B cell (primary cell): ENCODE results near the gene EPB41L4A. TPM values are rescaled to one million over a fixed set of nuclear protein-coding genes. Genes with fewer than 3 reads are reported as not detected.

ENCODE experiments used
- ATAC-seq: fragments of 200-7000 bp; cut with Tn5 transposase; one replicate; pipeline ENCODE4 v1.10.0; 2021; ENCODE audit warnings: low read depth, mild to moderate bottlenecking, moderate number of reproducible peaks, moderate library complexity
- CTCF ChIA-PET: fragments of 350-600 bp; sonication (Branson Sonifier 250); formaldehyde crosslinking; loops from one replicate; lab custom pipeline; 2021; ENCODE audit warnings: antibody characterized with exemption, inconsistent platforms; lab: Charles Lee
- POLR2A ChIA-PET: fragments of 350-600 bp; sonication (Branson Sonifier 250); formaldehyde crosslinking; loops from one replicate; lab custom pipeline; 2021; ENCODE audit warnings: antibody characterized with exemption; lab: Charles Lee
- DNase-seq: peaks from one replicate; pipeline ENCODE4 v3.0.0; 2013
- H2AFZ ChIP-seq: 2 replicates; pipeline ENCODE4 v1.6.1; 2012; ENCODE audit warnings: mild to moderate bottlenecking, low read depth, low read length; ENCODE audit not compliant: insufficient read depth, poor library complexity, severe bottlenecking
- H3K27ac ChIP-seq, 2 donors: 1 replicate in 1 of 2; 2 replicates in 1 of 2; pipeline ENCODE4 v1.5.1; 2012 to 2013; ENCODE audit warnings: low read length in 2 of 2, mild to moderate bottlenecking in 2 of 2, moderate library complexity in 1 of 2
- H3K27me3 ChIP-seq, 4 experiments: fragments of 200-600 bp in 1 of 4; sonication (generic) in 1 of 4; replicated peaks in 1 of 4; 1 replicate in 2 of 4; 2 replicates in 2 of 4; pipeline versions ENCODE4 v1.6.1 to v1.7.0; 2013 to 2016; ENCODE audit warnings: low read length in 3 of 4, mild to moderate bottlenecking in 2 of 4, mixed read lengths in 1 of 4, moderate library complexity in 1 of 4; ENCODE audit not compliant: insufficient read depth in 4 of 4, control insufficient read depth in 3 of 4; ENCODE audit errors: control extremely low read depth in 1 of 4
- H3K36me3 ChIP-seq, 2 experiments: replicated peaks in 1 of 2; 1 replicate in 1 of 2; 2 replicates in 1 of 2; pipeline versions ENCODE4 v1.6.1 to v1.7.1; 2013; ENCODE audit warnings: low read length in 1 of 2; ENCODE audit not compliant: insufficient read depth in 2 of 2, control insufficient read depth in 1 of 2; ENCODE audit errors: control extremely low read depth in 1 of 2, extremely low read depth in 1 of 2
- H3K4me1 ChIP-seq, 2 donors: fragments of 200-600 bp in 1 of 2; sonication (generic) in 1 of 2; 1 replicate in 1 of 2; 2 replicates in 1 of 2; pipeline versions ENCODE4 v1.5.1 to v1.6.1; 2013 to 2017; ENCODE audit warnings: low read length in 2 of 2; ENCODE audit not compliant: control insufficient read depth in 2 of 2, insufficient read depth in 2 of 2
- H3K4me2 ChIP-seq: replicated peaks from 2 replicates; pipeline ENCODE3; 2012; ENCODE audit warnings: mild to moderate bottlenecking, low read depth, low read length; ENCODE audit not compliant: poor library complexity, severe bottlenecking
- H3K4me3 ChIP-seq, 5 experiments: fragments of 200-600 bp in 1 of 5; sonication (generic) in 1 of 5; 1 replicate in 3 of 5; 2 replicates in 2 of 5; pipeline versions ENCODE4 v1.5.1 to v1.7.0; 2011 to 2016; ENCODE audit warnings: low read length in 4 of 5, mild to moderate bottlenecking in 4 of 5, low read depth in 2 of 5, control low read depth in 1 of 5, moderate library complexity in 1 of 5; ENCODE audit not compliant: insufficient read depth in 1 of 5; ENCODE audit errors: control extremely low read depth in 1 of 5, extremely low read depth in 1 of 5
- H3K79me2 ChIP-seq: fragments of 200-600 bp; sonication (generic); one replicate; pipeline ENCODE4 v1.6.0; 2016; ENCODE audit warnings: low read length; ENCODE audit not compliant: control insufficient read depth, insufficient read depth
- H3K9ac ChIP-seq: fragments of 200-600 bp; sonication (generic); 2 replicates; pipeline ENCODE4 v1.6.1; 2017; ENCODE audit warnings: mild to moderate bottlenecking, low read length, moderate library complexity
- H3K9me3 ChIP-seq, 3 donors: one replicate each; pipeline versions ENCODE4 v1.6.1 to v1.7.1; 2013; ENCODE audit warnings: low read length in 2 of 3; ENCODE audit not compliant: control insufficient read depth in 2 of 3, insufficient read depth in 1 of 3; ENCODE audit errors: control extremely low read depth in 1 of 3
- H4K20me1 ChIP-seq: 2 replicates; pipeline ENCODE4 v1.6.0; 2012; ENCODE audit warnings: mild to moderate bottlenecking, low read length; ENCODE audit not compliant: insufficient read depth, control insufficient read depth, poor library complexity, severe bottlenecking
- H3K27ac Mint-ChIP-seq: one replicate; pipeline ENCODE4 v1.8.0; 2021; ENCODE audit warnings: mixed read lengths
- H3K27me3 Mint-ChIP-seq: one replicate; pipeline ENCODE4 v1.8.0; 2021; ENCODE audit warnings: mixed read lengths
- H3K4me1 Mint-ChIP-seq: one replicate; pipeline ENCODE4 v1.8.0; 2021; ENCODE audit warnings: mixed read lengths
- H3K4me3 Mint-ChIP-seq: one replicate; pipeline ENCODE4 v1.8.0; 2021; ENCODE audit warnings: mixed read lengths
- H3K9me3 Mint-ChIP-seq: one replicate; pipeline ENCODE4 v1.8.0; 2022; ENCODE audit warnings: mixed read lengths; ENCODE audit not compliant: insufficient read depth
- EZH2 ChIP-seq: IDR thresholded peaks from 2 replicates; pipeline ENCODE4 v1.6.1; 2012; ENCODE audit warnings: borderline replicate concordance, low read depth, mild to moderate bottlenecking, moderate library complexity, low read length; ENCODE audit not compliant: insufficient read depth, poor library complexity, severe bottlenecking
- WGBS: methylation state at CpG from one replicate; pipeline ENCODE4 v1.1.5; 2013; ENCODE audit warnings: missing lambda C conversion rate; ENCODE audit not compliant: insufficient coverage; 5-methylcytosine and 5-hydroxymethylcytosine counted together
- intact Hi-C: fragments of 100-400 bp; cut with micrococcal nuclease; formaldehyde crosslinking; loops from one replicate; pipeline ENCODE4 v1.10.0; 2022
- polyA plus RNA-seq: library from polyadenylated mRNA; depleted of rRNA; stranded (reverse); fragments of >200 nt; gene quantifications from 2 replicates; pipeline ENCODE4 v1.2.3, GENCODE V29; 2012
- total RNA-seq, 2 donors: library from RNA; stranded (reverse); fragments of 120-200 nt in 1 of 2; gene quantifications; 1 replicate in 1 of 2; 2 replicates in 1 of 2; pipeline versions ENCODE4 v1.2.3 to v1.2.4, GENCODE V29; 2013 to 2022
- TF ChIP-seq, protein P1 (sequence below): fragments of 200-600 bp; IDR thresholded peaks from one replicate; pipeline ENCODE4 v1.8.0; 2022; ENCODE audit warnings: antibody characterized with exemption, mild to moderate bottlenecking

The EPB41L4A gene
- total and polyA plus RNA-seq, 2 donors (not counting 1 experiment from before 2014, with no cell fraction given), result 1.8 to 12.9 TPM

- Histone ChIP-seq H3K9me3 (no peaks in the 10 kb centered on the region), H3K27ac (no peak overlapping the region), H2AFZ (no peak overlapping the region), H3K4me3 (no peak overlapping the region), H3K4me1 (no peaks in the 10 kb centered on the region), H3K27me3 (no peaks in the 10 kb centered on the region), H3K36me3 (no peaks in the 10 kb centered on the region), H3K79me2 (no peaks in the 10 kb centered on the region), H3K9ac (no peak overlapping the region), H4K20me1 (no peaks in the 10 kb centered on the region), H3K4me2 (no peak overlapping the region)
- TF ChIP-seq, protein P1, sequence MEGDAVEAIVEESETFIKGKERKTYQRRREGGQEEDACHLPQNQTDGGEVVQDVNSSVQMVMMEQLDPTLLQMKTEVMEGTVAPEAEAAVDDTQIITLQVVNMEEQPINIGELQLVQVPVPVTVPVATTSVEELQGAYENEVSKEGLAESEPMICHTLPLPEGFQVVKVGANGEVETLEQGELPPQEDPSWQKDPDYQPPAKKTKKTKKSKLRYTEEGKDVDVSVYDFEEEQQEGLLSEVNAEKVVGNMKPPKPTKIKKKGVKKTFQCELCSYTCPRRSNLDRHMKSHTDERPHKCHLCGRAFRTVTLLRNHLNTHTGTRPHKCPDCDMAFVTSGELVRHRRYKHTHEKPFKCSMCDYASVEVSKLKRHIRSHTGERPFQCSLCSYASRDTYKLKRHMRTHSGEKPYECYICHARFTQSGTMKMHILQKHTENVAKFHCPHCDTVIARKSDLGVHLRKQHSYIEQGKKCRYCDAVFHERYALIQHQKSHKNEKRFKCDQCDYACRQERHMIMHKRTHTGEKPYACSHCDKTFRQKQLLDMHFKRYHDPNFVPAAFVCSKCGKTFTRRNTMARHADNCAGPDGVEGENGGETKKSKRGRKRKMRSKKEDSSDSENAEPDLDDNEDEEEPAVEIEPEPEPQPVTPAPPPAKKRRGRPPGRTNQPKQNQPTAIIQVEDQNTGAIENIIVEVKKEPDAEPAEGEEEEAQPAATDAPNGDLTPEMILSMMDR, result no peak
- Mint-ChIP-seq H3K27ac (no peak overlapping the region), H3K4me3 (no peak overlapping the region), H3K4me1 (peaks cover 2% of the 10 kb centered on the region), H3K9me3 (no peaks in the 10 kb centered on the region), H3K27me3 (peaks cover 20% of the 10 kb centered on the region)
- POLR2A ChIA-PET, result no interaction called here
- no peak for ATAC-seq
- WGBS, result no CpG with 5 or more reads among the region's 2 CpGs
- no peak for DNase-seq
- intact Hi-C loops, result no loop called here
- CTCF ChIA-PET, result interaction anchor here (0.7 kb wide), 1 partner anchor 12 kb away, joined by 5 read pairs; no protein-coding TSS in a partner anchor
Observed at GRCh38 chr5:112373885-112374284, 45.2 kb downstream of the EPB41L4A start.

GRCh38 chr5:112372543-112372942 is 46.5 kb downstream of the EPB41L4A start:
- no peak overlapping the region for H2AFZ ChIP-seq
- H3K27ac ChIP-seq, result no peak overlapping the region
- no peaks in the 10 kb centered on the region for H3K4me1 ChIP-seq
- ChIA-PET POLR2A (no interaction called here), CTCF (no interaction called here)
- Mint-ChIP-seq H3K27ac (no peak overlapping the region), H3K9me3 (no peaks in the 10 kb centered on the region), H3K27me3 (peaks cover 17% of the 10 kb centered on the region), H3K4me1 (peaks cover 2% of the 10 kb centered on the region), H3K4me3 (no peak overlapping the region)
- H3K27me3 ChIP-seq, result no peaks in the 10 kb centered on the region
- TF ChIP-seq, protein P1, result no peak
- TF ChIP-seq EZH2, result no peak
- ATAC-seq, result no peak
- no peak overlapping the region for H3K4me2 ChIP-seq
- no peak overlapping the region for H3K9ac ChIP-seq
- no peaks in the 10 kb centered on the region for H3K9me3 ChIP-seq
- H3K36me3 ChIP-seq, result no peaks in the 10 kb centered on the region
- intact Hi-C loops, result no loop called here
- DNase-seq, result no peak
- no peaks in the 10 kb centered on the region for H3K79me2 ChIP-seq
- H4K20me1 ChIP-seq, result no peaks in the 10 kb centered on the region
- no peak overlapping the region for H3K4me3 ChIP-seq
